GM18951 (cell line): ENCODE results near the gene CTH.

Source experiments
- POLR2A ChIP-seq: IDR thresholded peaks from 4 replicates; pipeline ENCODE4 v1.6.1; 2011; ENCODE audit warnings: mild to moderate bottlenecking; ENCODE audit not compliant: insufficient read length, insufficient read depth; ENCODE audit errors: extremely low read depth
- in situ Hi-C: fragments of 300-500 bp; cut with MboI; formaldehyde crosslinking; loops from one replicate; pipeline ENCODE4 v1.12.0; 2022; ENCODE audit warnings: low sequenced_read_pairs, mixed read lengths, inconsistent platforms; ENCODE audit not compliant: unreplicated experiment

The CTH gene

DNA sequence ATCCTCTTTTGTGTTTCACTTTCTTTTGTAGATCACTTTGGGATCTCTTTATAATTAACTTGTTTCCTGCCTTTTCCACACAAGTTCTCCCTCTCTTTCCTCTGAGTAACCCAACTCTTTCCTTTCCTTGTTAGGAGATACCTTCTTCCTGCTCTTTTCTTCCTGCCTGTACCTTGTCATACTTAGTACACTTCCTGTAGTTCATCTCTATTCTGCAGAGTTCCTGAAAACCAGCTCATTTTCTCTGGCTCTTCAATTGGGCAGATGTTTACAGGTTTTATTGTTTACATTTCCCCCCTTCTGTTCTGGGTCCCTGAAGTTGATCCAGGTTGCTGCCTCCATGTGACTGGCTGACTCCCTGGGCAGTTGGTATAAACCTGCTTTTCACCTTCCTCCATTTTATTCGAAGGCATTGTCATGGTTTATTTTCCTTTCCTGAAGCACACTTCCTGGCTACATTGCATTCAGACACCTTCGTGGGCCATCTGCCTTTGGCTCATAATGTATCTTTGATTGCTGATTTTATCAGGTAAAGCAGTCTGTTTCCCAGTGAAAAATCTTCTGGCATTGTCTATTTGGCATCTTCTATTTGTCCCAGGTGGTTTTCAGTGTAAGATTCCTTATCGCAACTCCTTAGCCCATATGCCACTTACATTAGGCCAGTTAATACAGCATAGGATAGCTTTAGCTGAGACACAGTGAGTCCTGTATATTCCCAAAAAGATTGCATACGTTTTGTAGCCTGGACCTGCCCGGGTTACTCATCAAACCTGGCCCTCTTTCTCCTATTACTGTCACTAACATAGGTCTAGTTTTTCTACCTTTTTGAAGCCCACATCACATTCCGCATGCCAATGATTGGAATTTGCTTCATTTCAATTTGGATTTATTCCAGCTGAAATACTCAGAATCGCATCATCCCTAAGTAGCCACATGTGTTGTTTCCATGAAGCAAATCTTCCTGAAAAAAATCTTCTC is 15.4 kb downstream of the CTH start:
- no peak for TF ChIP-seq POLR2A
- in situ Hi-C loops = no loop called here

DNA sequence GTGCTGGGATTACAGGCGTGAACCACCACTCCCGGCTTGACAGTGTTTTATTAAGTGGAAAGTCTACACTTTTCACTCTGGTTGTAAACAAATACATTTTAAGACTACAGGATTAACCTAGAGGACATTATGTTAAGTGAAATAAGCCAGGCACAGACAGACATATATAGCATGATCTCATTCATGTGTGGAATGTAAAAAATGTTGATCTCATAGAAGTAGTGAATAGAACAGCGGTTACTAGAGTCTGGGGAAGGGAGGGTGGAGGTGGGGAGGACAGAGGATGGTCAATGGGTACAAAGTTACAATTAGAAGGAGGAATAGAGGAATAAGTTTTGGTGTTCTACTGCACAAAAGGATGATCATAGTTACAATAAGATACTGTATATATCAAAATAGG is 16.9 kb downstream of the CTH start:
- in situ Hi-C loops = no loop called here
- TF ChIP-seq POLR2A = no peak

- no peak for TF ChIP-seq POLR2A
- in situ Hi-C loops = no loop called here
Measured at GRCh38 chr1:70429219-70429618, 18.2 kb downstream of the CTH start.

DNA sequence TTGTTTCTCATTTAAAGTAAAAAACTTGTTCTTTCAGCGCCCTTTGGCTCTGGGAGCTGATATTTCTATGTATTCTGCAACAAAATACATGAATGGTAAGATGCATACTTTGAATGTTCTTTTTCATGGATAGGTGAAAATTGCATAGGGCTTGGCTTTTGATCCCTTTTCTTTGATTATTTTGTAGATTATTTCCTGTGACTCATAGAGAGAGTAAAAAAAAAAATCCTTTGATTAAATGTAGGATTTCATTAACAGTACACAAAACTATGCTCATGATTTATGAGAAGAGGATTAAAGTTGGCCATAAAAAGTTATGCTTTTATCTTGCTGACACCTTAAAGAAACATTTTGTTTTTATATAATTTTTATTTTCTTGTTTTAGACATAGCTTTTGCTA is 18.7 kb downstream of the CTH start:
- no peak for TF ChIP-seq POLR2A
- in situ Hi-C loops = no loop called here

GRCh38 chr1:70431317-70431716 is 20.2 kb downstream of the CTH start:
- in situ Hi-C loops = no loop called here
- no peak for TF ChIP-seq POLR2A

DNA sequence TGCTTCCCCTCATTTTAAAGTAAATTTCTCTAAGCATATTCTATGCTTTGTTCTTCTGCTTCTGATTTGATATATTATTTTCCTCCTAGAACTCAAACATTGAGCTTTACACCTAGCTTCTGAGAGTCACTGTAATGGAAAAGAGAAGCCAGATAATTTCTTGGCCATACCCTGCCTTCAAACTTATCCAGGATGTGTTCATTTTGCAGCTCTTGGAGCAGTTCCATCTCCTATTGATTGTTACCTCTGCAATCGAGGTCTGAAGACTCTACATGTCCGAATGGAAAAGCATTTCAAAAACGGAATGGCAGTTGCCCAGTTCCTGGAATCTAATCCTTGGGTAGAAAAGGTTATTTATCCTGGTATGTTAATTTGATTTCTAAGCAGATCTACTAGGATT is 20.8 kb downstream of the CTH start:
- in situ Hi-C loops = no loop called here
- no peak for TF ChIP-seq POLR2A

DNA sequence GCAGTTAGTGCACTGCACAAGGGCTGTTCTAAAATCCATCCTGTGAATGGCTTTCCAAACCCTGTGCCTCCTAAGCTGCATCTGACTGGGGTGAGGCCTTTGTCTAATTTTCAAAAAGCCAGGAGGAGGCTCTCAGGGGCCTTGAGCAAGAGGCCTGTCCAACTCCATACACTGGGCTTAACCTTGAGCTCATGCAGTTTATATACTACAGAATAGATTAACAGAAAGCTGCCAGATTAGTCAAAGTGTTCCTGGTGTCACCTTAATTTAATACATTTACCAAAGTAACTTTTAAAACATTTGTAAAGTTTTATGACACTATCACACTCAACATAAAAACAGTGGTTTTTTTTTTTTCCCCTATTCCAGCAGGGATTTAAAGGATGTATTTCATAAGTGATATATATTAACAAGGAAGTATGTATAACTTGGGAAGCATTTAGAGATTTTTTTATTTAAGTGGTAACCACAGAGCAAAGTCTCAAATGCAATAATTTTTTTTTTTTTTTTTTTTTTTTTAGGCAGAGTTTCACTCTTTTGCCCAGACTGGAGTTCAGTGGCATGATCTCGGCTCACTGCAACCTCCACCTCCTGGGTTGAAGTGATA is 23.3 kb downstream of the CTH start:
- TF ChIP-seq POLR2A = no peak
- in situ Hi-C loops = no loop called here

DNA sequence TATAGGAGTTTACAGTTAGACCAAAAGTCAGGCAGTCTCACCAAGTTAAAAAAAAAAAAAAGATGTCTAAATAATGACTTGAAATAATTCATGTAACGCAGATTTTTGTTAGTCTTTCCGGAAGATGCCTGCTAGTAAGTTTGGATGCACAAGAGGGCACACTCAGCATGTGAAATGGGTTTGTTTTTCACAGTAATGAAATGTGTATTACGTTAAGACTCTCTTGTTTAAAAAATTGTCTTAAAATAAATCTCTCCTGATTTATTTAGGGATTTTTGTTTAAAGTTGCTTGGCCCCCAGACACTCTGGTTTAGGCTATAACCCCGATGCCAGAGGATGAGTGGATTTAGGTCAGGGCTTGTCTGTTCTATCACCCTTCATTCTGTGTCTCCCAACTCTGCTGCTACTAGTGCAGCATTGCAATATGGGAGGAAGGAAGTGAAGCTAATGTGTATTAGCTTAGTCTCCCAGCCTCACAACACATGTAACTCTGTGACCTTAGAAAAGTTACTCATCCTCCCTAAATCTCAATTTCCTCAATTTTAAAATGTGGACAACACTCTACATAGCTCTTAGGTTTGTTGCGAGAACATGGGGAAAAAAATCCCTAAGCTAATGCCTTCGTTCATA is 25.7 kb downstream of the CTH start:
- in situ Hi-C loops = no loop called here
- no peak for TF ChIP-seq POLR2A

DNA sequence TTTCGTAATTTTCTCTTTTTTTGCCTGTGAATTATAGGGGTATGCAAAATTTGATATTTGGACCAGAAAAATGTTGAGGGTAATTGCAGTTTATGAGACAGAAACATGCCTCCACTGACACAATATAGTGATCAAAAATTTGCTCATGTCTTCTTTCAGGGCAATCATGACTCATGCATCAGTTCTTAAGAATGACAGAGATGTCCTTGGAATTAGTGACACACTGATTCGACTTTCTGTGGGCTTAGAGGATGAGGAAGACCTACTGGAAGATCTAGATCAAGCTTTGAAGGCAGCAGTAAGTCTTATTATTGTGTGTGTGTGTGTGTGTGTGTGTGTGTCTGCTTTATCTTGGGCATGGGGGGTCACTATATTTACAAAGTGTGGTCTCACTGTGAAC is 27.5 kb downstream of the CTH start:
- in situ Hi-C loops = no loop called here
- TF ChIP-seq POLR2A = no peak

DNA sequence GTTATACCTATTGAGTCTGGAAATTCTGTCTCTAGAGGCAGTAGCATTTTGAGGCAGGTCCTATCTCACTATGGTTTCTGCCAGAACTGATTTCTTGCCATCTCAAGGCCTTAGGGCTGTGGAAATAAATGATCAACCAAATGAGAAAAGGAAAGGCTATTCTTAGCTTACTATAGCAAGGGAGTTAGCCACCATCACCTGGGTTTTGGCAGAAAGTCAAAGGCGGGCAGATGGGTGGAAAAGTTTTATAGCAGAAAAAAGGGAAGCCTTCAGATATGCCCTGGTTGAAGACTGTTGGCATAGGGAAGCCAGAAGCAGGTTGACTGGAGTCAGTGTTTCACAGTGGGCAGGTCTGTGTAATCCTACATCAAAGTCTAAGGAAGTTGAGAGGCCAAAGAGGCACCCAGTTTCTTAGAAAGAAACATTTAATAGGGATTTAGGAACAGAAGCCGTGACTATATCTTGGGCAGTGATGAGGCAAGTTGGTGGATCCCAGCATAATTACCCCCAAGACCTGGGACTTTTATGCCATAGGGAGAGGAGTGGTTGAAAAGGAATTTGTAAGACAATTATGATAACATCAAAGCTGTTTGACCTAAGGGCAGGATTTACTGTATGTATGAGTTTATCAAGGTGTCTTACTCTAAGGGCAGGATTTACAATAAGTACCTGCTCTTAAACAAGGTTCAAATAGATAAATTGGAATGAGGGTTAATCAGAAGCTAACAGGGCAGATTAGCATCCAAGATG is 29.7 kb downstream of the CTH start:
- no peak for TF ChIP-seq POLR2A

DNA sequence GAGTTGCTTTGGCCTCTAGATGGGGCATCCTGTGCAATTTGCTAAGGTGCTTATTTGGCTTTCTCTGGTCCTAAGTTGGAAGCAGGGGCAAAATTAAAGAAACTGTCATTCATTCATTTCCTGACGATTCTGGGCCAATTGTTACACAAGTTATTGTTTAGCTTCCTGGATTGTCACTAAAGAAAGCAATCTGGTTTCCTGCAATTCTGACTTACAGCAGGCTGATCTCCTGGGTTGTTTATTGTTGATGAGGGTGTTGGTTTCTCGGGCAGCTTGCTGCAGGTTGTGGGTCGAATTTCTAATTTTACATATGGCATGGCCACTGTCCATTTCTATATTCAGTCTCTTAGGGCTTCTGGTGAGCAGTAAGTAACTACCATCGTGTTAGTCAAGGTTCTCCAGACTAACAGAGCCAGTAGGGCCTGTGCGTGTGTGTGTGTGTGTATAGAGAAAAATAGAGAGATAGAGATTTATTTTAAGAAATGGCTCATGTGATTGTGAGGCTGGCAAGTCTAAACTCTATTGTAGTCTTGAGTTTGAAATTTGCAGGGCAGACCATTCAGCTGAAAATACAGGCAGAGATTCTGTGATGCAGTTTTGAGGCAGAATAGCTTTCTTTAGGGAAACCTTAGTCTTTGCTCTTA is 30.4 kb downstream of the CTH start:
- in situ Hi-C loops = no loop called here
- no peak for TF ChIP-seq POLR2A

More for the DNA sequence above, 29.7 kb downstream of the CTH start:
- in situ Hi-C loops = no loop called here

DNA sequence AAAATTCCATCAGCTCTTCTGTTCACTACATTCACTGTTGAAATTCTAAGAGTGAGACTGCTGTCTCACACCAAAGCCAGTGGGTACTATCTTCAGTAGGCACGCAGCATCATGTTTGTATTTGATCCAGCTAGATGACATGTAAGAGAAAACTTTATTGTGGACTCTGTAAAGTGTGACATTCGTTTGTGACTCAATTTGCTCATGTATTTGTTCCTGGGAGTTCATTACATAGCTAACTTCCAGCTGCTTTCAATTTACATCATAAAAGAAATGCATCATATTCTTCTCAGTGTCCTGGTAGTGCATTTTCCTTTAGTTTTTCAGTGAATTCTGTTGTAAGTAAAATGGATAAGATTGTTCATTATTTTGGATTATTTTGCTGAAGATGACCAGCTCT is 31.4 kb downstream of the CTH start:
- in situ Hi-C loops = no loop called here
- no peak for TF ChIP-seq POLR2A
